Esophagus squamous epithelium (tissue), 5 donors: ENCODE measurements around the gene FBXL7. TPM values are rescaled to one million over a fixed set of nuclear protein-coding genes. Genes with fewer than 3 reads are reported as not detected.

ENCODE experiments used
- DNase-seq: peaks from one replicate; lab custom pipeline; 2025; lab: John Stamatoyannopoulos, UW
- H3K27ac ChIP-seq, 4 donors: fragments of 200-600 bp; sonication (generic); one replicate each; pipeline ENCODE4 v1.5.1; 2016 to 2019; ENCODE audit warnings: mild to moderate bottlenecking in 1 of 4
- H3K27me3 ChIP-seq, 4 donors: fragments of 200-600 bp; sonication (generic); 1 replicate in 3 of 4; 2 replicates in 1 of 4; pipeline versions ENCODE4 v1.5.1 to v1.6.0; 2017 to 2021; ENCODE audit warnings: antibody characterized with exemption in 1 of 4
- H3K36me3 ChIP-seq, 3 donors: fragments of 200-600 bp; sonication (generic); one replicate each; pipeline ENCODE4 v1.5.1; 2016 to 2019
- H3K4me1 ChIP-seq, 3 donors: fragments of 200-600 bp; sonication (generic); one replicate each; pipeline ENCODE4 v1.5.1; 2017 to 2019
- H3K4me3 ChIP-seq, 4 donors: fragments of 200-600 bp; sonication (generic); 1 replicate in 3 of 4; 2 replicates in 1 of 4; pipeline ENCODE4 v1.5.1; 2016 to 2019; ENCODE audit warnings: mild to moderate bottlenecking in 2 of 4, moderate library complexity in 1 of 4
- H3K9me3 ChIP-seq, 3 donors: fragments of 200-600 bp; sonication (generic); one replicate each; pipeline ENCODE4 v1.5.1; 2016 to 2019
- POLR2A ChIP-seq, 4 donors: fragments of 450-650 bp; IDR thresholded peaks; one replicate each; pipeline ENCODE4 v1.6.1; 2017; ENCODE audit warnings: antibody characterized with exemption in 4 of 4, mild to moderate bottlenecking in 4 of 4, moderate library complexity in 3 of 4
- WGBS, 2 donors: methylation state at CpG; one replicate each; pipeline ENCODE4 v1.1.5; 2018; 5-methylcytosine and 5-hydroxymethylcytosine counted together
- intact Hi-C: fragments of 100-400 bp; cut with DNase I; formaldehyde crosslinking; loops from one replicate; pipeline ENCODE4 v1.15.0; 2022
- total RNA-seq, 4 donors: library from RNA; depleted of rRNA; stranded (reverse); fragments of >200 nt; gene quantifications; one replicate each; pipeline ENCODE4 v1.1.0, GENCODE V29; 2016
- TF ChIP-seq, protein P1 (sequence below), 6 experiments: fragments of 450-650 bp in 4 of 6; fragments of 200-600 bp in 2 of 6; sonication (generic) in 2 of 6; IDR thresholded peaks; one replicate each; pipeline ENCODE4 v1.5.1; 2016 to 2019; ENCODE audit warnings: antibody characterized with exemption in 6 of 6, mild to moderate bottlenecking in 4 of 6, moderate library complexity in 4 of 6
- donor health status: DM: yes; HTN: yes; CAD: no.

FBXL7 gene
- total RNA-seq, 4 donors from 2014 or later: 0.68 to 15.1 (median 2.8) TPM

DNA sequence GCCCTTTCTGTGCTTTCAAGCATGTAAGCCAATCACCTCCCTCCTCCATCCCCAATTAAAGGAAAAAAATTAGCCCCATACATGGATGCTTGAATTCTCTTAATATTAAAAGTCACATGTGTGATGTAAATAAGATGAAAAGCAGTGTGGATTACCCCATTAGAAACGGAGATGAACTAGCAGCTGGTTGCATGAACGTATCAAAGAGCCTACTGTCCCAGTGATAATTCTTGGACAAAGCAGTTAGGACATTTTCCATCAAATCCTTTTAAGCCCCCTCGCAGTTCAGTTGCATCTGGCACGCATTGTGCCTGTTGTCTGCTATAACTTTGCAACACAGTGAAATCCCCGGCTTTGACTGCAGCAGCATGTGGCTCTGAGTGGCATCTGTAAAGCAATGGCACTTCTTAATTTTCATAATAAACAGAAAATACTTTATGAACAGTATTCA lies 285.6 kb downstream of the FBXL7 start:
- Histone ChIP-seq H3K9me3 (no peaks in the 10 kb centered on the region), H3K4me3 (no peak overlapping the region), H3K27me3 (no peaks in the 10 kb centered on the region), H3K36me3 (no peaks in the 10 kb centered on the region), H3K4me1 (peaks cover 0 to 13% (median 0%) of the 10 kb centered on the region in 3 donors), H3K27ac (no peak overlapping the region)
- WGBS, 2 donors: 74 to 81% methylated on average over 5 of the region's 5 CpGs
- TF ChIP-seq POLR2A (IDR thresholded peaks at IDR 0.05): no peak
- TF ChIP-seq, protein P1, sequence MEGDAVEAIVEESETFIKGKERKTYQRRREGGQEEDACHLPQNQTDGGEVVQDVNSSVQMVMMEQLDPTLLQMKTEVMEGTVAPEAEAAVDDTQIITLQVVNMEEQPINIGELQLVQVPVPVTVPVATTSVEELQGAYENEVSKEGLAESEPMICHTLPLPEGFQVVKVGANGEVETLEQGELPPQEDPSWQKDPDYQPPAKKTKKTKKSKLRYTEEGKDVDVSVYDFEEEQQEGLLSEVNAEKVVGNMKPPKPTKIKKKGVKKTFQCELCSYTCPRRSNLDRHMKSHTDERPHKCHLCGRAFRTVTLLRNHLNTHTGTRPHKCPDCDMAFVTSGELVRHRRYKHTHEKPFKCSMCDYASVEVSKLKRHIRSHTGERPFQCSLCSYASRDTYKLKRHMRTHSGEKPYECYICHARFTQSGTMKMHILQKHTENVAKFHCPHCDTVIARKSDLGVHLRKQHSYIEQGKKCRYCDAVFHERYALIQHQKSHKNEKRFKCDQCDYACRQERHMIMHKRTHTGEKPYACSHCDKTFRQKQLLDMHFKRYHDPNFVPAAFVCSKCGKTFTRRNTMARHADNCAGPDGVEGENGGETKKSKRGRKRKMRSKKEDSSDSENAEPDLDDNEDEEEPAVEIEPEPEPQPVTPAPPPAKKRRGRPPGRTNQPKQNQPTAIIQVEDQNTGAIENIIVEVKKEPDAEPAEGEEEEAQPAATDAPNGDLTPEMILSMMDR (IDR thresholded peaks at IDR 0.05): no peak
- DNase-seq: no peak
- intact Hi-C loops: no loop called here

DNA sequence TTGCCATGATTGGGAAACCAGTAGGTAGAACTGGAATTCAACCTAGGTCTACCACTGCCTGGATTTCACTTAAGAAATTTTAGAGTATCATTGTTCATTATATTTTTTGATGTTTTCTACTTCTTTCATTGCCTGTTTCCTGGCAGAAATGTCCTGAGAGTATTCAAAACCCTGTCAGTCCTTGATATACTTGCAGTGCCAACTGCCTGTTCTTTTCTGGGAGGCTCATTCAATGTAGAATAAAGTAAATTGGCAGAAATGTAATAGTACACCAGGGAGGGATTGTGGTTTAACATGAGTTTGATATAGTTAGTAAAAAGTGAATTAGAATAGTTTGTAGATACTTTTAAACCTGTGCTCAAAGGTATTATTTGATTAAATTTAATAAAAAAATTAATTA lies 286.3 kb downstream of the FBXL7 start:
- H3K27me3 ChIP-seq: no peaks in the 10 kb centered on the region
- no peak overlapping the region for H3K4me3 ChIP-seq
- no peaks in the 10 kb centered on the region for H3K36me3 ChIP-seq
- DNase-seq: no peak
- peaks cover 0 to 15% (median 5%) of the 10 kb centered on the region in 3 donors for H3K4me1 ChIP-seq
- H3K27ac ChIP-seq: no peak overlapping the region
- intact Hi-C loops: no loop called here
- TF ChIP-seq POLR2A (IDR thresholded peaks at IDR 0.05): no peak
- no peaks in the 10 kb centered on the region for H3K9me3 ChIP-seq

DNA sequence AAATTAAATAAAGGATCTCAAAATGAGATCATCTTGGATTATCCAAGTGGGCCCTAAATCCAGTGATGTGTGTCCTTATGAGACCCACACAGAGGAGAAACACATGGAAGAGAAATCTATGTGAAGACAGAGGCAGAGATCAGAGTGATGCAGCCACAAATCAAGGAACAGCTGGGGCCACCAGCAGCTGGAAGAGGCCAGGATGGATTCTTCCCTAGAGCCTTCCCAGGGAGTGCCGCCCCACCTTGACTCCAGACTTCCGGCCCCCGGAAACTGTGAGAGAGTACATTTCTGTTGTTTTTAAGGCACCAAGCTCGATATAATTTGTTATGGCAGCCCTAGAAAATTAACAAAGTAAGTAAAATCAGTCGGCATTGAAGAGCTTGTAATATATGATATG lies 286.9 kb downstream of the FBXL7 start:
- H3K9me3 ChIP-seq: no peaks in the 10 kb centered on the region
- DNase-seq: no peak
- TF ChIP-seq, protein P1 (IDR thresholded peaks at IDR 0.05): no peak
- no peak for TF ChIP-seq POLR2A (IDR thresholded peaks at IDR 0.05)
- no peak overlapping the region for H3K27ac ChIP-seq
- 77 to 78% methylated on average over 5 of the region's 5 CpGs for WGBS, 2 donors
- H3K4me1 ChIP-seq: peaks cover 0 to 20% (median 6%) of the 10 kb centered on the region in 3 donors
- H3K27me3 ChIP-seq: no peaks in the 10 kb centered on the region
- H3K4me3 ChIP-seq: no peak overlapping the region
- no peaks in the 10 kb centered on the region for H3K36me3 ChIP-seq
- intact Hi-C loops: no loop called here

DNA sequence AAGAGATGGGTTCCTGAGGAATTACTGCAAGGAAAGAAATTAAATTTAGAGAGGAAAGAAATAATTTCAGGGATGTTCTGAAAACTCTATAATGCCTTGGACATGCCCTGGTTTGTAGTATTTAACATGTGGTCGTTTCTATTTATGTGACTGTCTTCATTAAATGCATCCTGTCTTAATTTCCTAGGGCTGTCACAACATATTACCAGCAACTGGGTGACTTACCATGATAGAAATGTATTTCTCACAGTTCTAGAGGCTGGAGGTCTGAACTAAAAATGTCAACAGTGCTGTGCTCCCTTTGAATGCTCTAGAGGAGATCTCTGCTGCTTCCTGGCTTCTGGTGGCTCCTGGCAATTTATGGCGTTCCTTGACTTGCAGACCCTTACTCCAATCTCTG lies 287.7 kb downstream of the FBXL7 start:
- peaks cover 0 to 20% (median 6%) of the 10 kb centered on the region in 3 donors for H3K4me1 ChIP-seq
- no peaks in the 10 kb centered on the region for H3K27me3 ChIP-seq
- H3K9me3 ChIP-seq: no peaks in the 10 kb centered on the region
- no peaks in the 10 kb centered on the region for H3K36me3 ChIP-seq
- WGBS, 2 donors: 77 to 82% methylated on average over 2 of the region's 2 CpGs
- intact Hi-C loops: no loop called here
- DNase-seq: no peak
- H3K4me3 ChIP-seq: no peak overlapping the region
- TF ChIP-seq, protein P1 (IDR thresholded peaks at IDR 0.05): no peak
- no peak for TF ChIP-seq POLR2A (IDR thresholded peaks at IDR 0.05)
- no peak overlapping the region for H3K27ac ChIP-seq

DNA sequence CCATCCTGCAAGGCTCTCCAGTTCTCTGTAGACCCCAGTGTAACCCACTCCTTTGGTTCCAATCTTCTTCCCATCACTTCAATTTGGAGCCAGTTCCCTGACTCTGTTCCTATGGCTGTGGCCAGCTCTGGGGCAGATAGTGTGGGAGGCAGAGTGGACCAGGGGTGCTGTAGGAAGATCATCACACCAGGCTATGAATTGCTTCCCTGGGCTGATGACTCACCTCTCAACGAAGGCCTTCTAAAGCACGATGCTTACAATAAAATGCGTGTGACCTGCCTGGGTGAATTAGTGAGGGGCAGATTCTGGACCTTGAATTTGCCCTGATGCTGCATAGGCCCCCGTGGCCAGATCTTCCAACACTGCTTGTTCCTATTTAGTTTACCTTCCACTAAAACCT lies 289.7 kb downstream of the FBXL7 start:
- H3K36me3 ChIP-seq: no peaks in the 10 kb centered on the region
- 71 to 77% methylated on average over 4 of the region's 4 CpGs for WGBS, 2 donors
- no peak for DNase-seq
- H3K4me1 ChIP-seq: peaks cover 0 to 31% (median 6%) of the 10 kb centered on the region in 3 donors
- H3K9me3 ChIP-seq: no peaks in the 10 kb centered on the region
- H3K27me3 ChIP-seq: no peaks in the 10 kb centered on the region
- intact Hi-C loops: no loop called here
- H3K27ac ChIP-seq: no peak overlapping the region
- H3K4me3 ChIP-seq: no peak overlapping the region
- TF ChIP-seq, protein P1 (IDR thresholded peaks at IDR 0.05): no peak
- no peak for TF ChIP-seq POLR2A (IDR thresholded peaks at IDR 0.05)
